ENCODE measurements around the gene KDELR1. TPM values are rescaled to one million over a fixed set of nuclear protein-coding genes. Genes with fewer than 3 reads are reported as not detected.

Gene KDELR1
- total RNA-seq, 1 donor from 2014 or later: 152 TPM

- DNase-seq (ENCODE audit: low read depth): no peak
- Histone ChIP-seq H3K27me3 (ENCODE audit: control insufficient read depth, insufficient read depth, low read length) (no peaks in the 10 kb centered on the region), H3K36me3 (ENCODE audit: control insufficient read depth, insufficient read depth, low read length) (no peaks in the 10 kb centered on the region), H3K4me3 (ENCODE audit: low read depth, low read length) (no peak overlapping the region)
- TF ChIP-seq CTCF (IDR thresholded peaks at IDR 0.05; ENCODE audit: insufficient read depth, low read length, poor library complexity, severe bottlenecking): no peak
Measured at GRCh38 chr19:48353677-48354076, 37.7 kb downstream of the KDELR1 start.

GRCh38 chr19:48351341-48351752 lies 40.0 kb downstream of the KDELR1 start:
- H3K36me3 ChIP-seq (ENCODE audit: control insufficient read depth, insufficient read depth, low read length): no peaks in the 10 kb centered on the region
- no peak overlapping the region for H3K4me3 ChIP-seq (ENCODE audit: low read depth, low read length)
- no peak for DNase-seq (ENCODE audit: low read depth)
- H3K27me3 ChIP-seq (ENCODE audit: control insufficient read depth, insufficient read depth, low read length): no peaks in the 10 kb centered on the region
- TF ChIP-seq CTCF (IDR thresholded peaks at IDR 0.05; ENCODE audit: insufficient read depth, low read length, poor library complexity, severe bottlenecking): peak; percentile 77

- DNase-seq (ENCODE audit: low read depth): no peak
- Histone ChIP-seq H3K27me3 (ENCODE audit: control insufficient read depth, insufficient read depth, low read length) (no peaks in the 10 kb centered on the region), H3K4me3 (ENCODE audit: low read depth, low read length) (no peak overlapping the region), H3K36me3 (ENCODE audit: control insufficient read depth, insufficient read depth, low read length) (no peaks in the 10 kb centered on the region)
- no peak for TF ChIP-seq CTCF (IDR thresholded peaks at IDR 0.05; ENCODE audit: insufficient read depth, low read length, poor library complexity, severe bottlenecking)
Measured at GRCh38 chr19:48350856-48351255, 40.5 kb downstream of the KDELR1 start.

GRCh38 chr19:48348737-48349136 lies 42.6 kb downstream of the KDELR1 start:
- Histone ChIP-seq H3K4me3 (ENCODE audit: low read depth, low read length) (no peak overlapping the region), H3K36me3 (ENCODE audit: control insufficient read depth, insufficient read depth, low read length) (no peaks in the 10 kb centered on the region), H3K27me3 (ENCODE audit: control insufficient read depth, insufficient read depth, low read length) (no peaks in the 10 kb centered on the region)
- DNase-seq (ENCODE audit: low read depth): no peak
- TF ChIP-seq CTCF (IDR thresholded peaks at IDR 0.05; ENCODE audit: insufficient read depth, low read length, poor library complexity, severe bottlenecking): no peak

GRCh38 chr19:48348045-48348444 lies 43.3 kb downstream of the KDELR1 start:
- Histone ChIP-seq H3K27me3 (ENCODE audit: control insufficient read depth, insufficient read depth, low read length) (no peaks in the 10 kb centered on the region), H3K36me3 (ENCODE audit: control insufficient read depth, insufficient read depth, low read length) (no peaks in the 10 kb centered on the region), H3K4me3 (ENCODE audit: low read depth, low read length) (no peak overlapping the region)
- TF ChIP-seq CTCF (IDR thresholded peaks at IDR 0.05; ENCODE audit: insufficient read depth, low read length, poor library complexity, severe bottlenecking): no peak
- no peak for DNase-seq (ENCODE audit: low read depth)

GRCh38 chr19:48346191-48346590 lies 45.2 kb downstream of the KDELR1 start:
- TF ChIP-seq CTCF (IDR thresholded peaks at IDR 0.05; ENCODE audit: insufficient read depth, low read length, poor library complexity, severe bottlenecking): no peak
- Histone ChIP-seq H3K4me3 (ENCODE audit: low read depth, low read length) (no peak overlapping the region), H3K27me3 (ENCODE audit: control insufficient read depth, insufficient read depth, low read length) (no peaks in the 10 kb centered on the region), H3K36me3 (ENCODE audit: control insufficient read depth, insufficient read depth, low read length) (no peaks in the 10 kb centered on the region)
- DNase-seq (ENCODE audit: low read depth): no peak

All from kidney epithelial cell (primary cell).